Small intestine (tissue), 7 donors: ENCODE measurements around the gene SNAPC4. TPM values are rescaled to one million over a fixed set of nuclear protein-coding genes. Genes with fewer than 3 reads are reported as not detected.

Source experiments
- DNase-seq, 2 donors: peaks; one replicate each; pipeline versions ENCODE4 v3.0.0 to v3.0.0-alpha.2; 2013
- FAIRE-seq: peaks from 2 replicates; lab custom pipeline; 2012; peaks lifted over from hg19 to GRCh38; lab: Jason Lieb, UNC
- H3K27ac ChIP-seq, 3 donors: one replicate each; pipeline ENCODE4 v1.5.1; 2013; ENCODE audit warnings: low read length in 2 of 3, mild to moderate bottlenecking in 2 of 3, control low read depth in 1 of 3, inconsistent platforms in 1 of 3, low read depth in 1 of 3, moderate library complexity in 1 of 3
- H3K27me3 ChIP-seq, 3 donors: one replicate each; pipeline ENCODE4 v1.6.1; 2013; ENCODE audit warnings: low read length in 3 of 3, inconsistent platforms in 1 of 3; ENCODE audit not compliant: control insufficient read depth in 3 of 3, insufficient read depth in 3 of 3
- H3K36me3 ChIP-seq, 3 donors: one replicate each; pipeline ENCODE4 v1.6.1; 2013; ENCODE audit warnings: low read length in 3 of 3, inconsistent platforms in 1 of 3, low read depth in 1 of 3, mild to moderate bottlenecking in 1 of 3, moderate library complexity in 1 of 3; ENCODE audit not compliant: control insufficient read depth in 3 of 3, insufficient read depth in 2 of 3
- H3K4me1 ChIP-seq, 3 donors: one replicate each; pipeline ENCODE4 v1.6.1; 2013; ENCODE audit warnings: low read length in 2 of 3, inconsistent platforms in 1 of 3, low read depth in 1 of 3, mild to moderate bottlenecking in 1 of 3, moderate library complexity in 1 of 3; ENCODE audit not compliant: control insufficient read depth in 3 of 3, insufficient read depth in 2 of 3
- H3K4me3 ChIP-seq, 3 donors: one replicate each; pipeline ENCODE4 v1.5.1; 2013; ENCODE audit warnings: low read length in 3 of 3, control low read depth in 1 of 3, inconsistent platforms in 1 of 3, low read depth in 1 of 3, mild to moderate bottlenecking in 1 of 3, moderate library complexity in 1 of 3
- H3K9me3 ChIP-seq, 2 donors: one replicate each; pipeline ENCODE4 v1.6.1; 2013; ENCODE audit warnings: low read depth in 1 of 2, low read length in 1 of 2; ENCODE audit not compliant: control insufficient read depth in 2 of 2, insufficient read depth in 1 of 2
- WGBS, 3 donors: extraction: QIAGEN DNeasy Blood & Tissue Kit; methylation state at CpG; one replicate each; pipeline ENCODE4 v1.1.7; 2013; 5-methylcytosine and 5-hydroxymethylcytosine counted together
- polyA plus RNA-seq, 4 donors: library from polyadenylated mRNA; stranded (reverse) in 3 of 4; unstranded in 1 of 4; fragments of 200-250 nt in 3 of 4; fragments of 120-200 nt in 1 of 4; gene quantifications; one replicate each; pipeline versions ENCODE4 v1.2.1 to v1.2.3, GENCODE V29; 2013
- donor health status: healthy with polysubstance abuse.
- donor health status: control.
- donor health status: control.
- donor health status: Bipolar disorder and iron deficiency.
- donor health status: healthy.

Gene SNAPC4
- polyA plus RNA-seq, 4 donors: 5.4 to 11.2 (median 6.3) TPM

- peaks cover 0 to 2% of the 10 kb centered on the region in 2 donors for H3K9me3 ChIP-seq
- H3K27me3 ChIP-seq: peaks cover 0 to 12% (median 0%) of the 10 kb centered on the region in 3 donors
- no peak overlapping the region for H3K4me3 ChIP-seq
- no peak overlapping the region for H3K27ac ChIP-seq
- DNase-seq (no peak), FAIRE-seq (no peak)
- peaks cover 0 to 32% (median 0%) of the 10 kb centered on the region in 3 donors for H3K4me1 ChIP-seq
- H3K36me3 ChIP-seq: peaks cover 0 to 24% (median 0%) of the 10 kb centered on the region in 3 donors
- 67 to 78% (median 70%) methylated on average over 27 to 31 of the region's 31 CpGs for WGBS, 3 donors
Observed at GRCh38 chr9:136364942-136365774, 34.8 kb downstream of the SNAPC4 start.

GRCh38 chr9:136363949-136364748 is 35.8 kb downstream of the SNAPC4 start:
- WGBS, 3 donors: 40 to 41% (median 41%) methylated on average over 49 to 54 of the region's 54 CpGs
- no peak overlapping the region for H3K4me3 ChIP-seq
- H3K4me1 ChIP-seq: peaks cover 0 to 32% (median 0%) of the 10 kb centered on the region in 3 donors
- no peak overlapping the region for H3K27ac ChIP-seq
- DNase-seq (no peak), FAIRE-seq (no peak)
- peaks cover 0 to 33% (median 0%) of the 10 kb centered on the region in 3 donors for H3K36me3 ChIP-seq
- H3K9me3 ChIP-seq: peaks cover 0 to 2% of the 10 kb centered on the region in 2 donors
- peaks cover 0 to 12% (median 0%) of the 10 kb centered on the region in 3 donors for H3K27me3 ChIP-seq

GRCh38 chr9:136363106-136363948 is 36.6 kb downstream of the SNAPC4 start, which contains the start of gene DNLZ:
DNLZ (minus strand) TSS chr9:136363744; CDS start chr9:136363714, 30 bp downstream.
- Histone ChIP-seq H3K27ac (peak within 1 kb of the TSS; percentile 81 to 96 (median 88)), H3K4me1 (peaks cover 0 to 32% (median 0%) of the 10 kb centered on the region in 3 donors), H3K9me3 (peaks cover 0 to 2% of the 10 kb centered on the region in 2 donors), H3K27me3 (peaks cover 0 to 12% (median 0%) of the 10 kb centered on the region in 3 donors), H3K36me3 (peaks cover 0 to 41% (median 0%) of the 10 kb centered on the region in 3 donors), H3K4me3 (peak within 1 kb of the TSS; percentile 67 to 94 (median 90))
- 1% methylated on average over 56 to 97 of the region's 97 CpGs for WGBS, 3 donors
- DNase-seq (peak; percentile 96), FAIRE-seq (no peak)

GRCh38 chr9:136362450-136362784 is 37.6 kb downstream of the SNAPC4 start:
- Histone ChIP-seq H3K27me3 (peaks cover 0 to 12% (median 0%) of the 10 kb centered on the region in 3 donors), H3K27ac (peak overlapping the region in 2 of 3 donors; percentile 60 to 75), H3K4me1 (peaks cover 0 to 32% (median 0%) of the 10 kb centered on the region in 3 donors), H3K36me3 (peaks cover 0 to 50% (median 0%) of the 10 kb centered on the region in 3 donors), H3K9me3 (peaks cover 0 to 2% of the 10 kb centered on the region in 2 donors), H3K4me3 (no peak overlapping the region)
- WGBS, 3 donors: 67 to 77% (median 71%) methylated on average over 6 of the region's 6 CpGs
- DNase-seq (no peak), FAIRE-seq (no peak)

GRCh38 chr9:136361754-136362449 is 38.1 kb downstream of the SNAPC4 start:
- FAIRE-seq (no peak), DNase-seq (no peak)
- Histone ChIP-seq H3K27ac (peak overlapping the region in 2 of 3 donors; percentile 32 to 75), H3K9me3 (peaks cover 0 to 2% of the 10 kb centered on the region in 2 donors), H3K36me3 (peaks cover 0 to 55% (median 0%) of the 10 kb centered on the region in 3 donors), H3K4me3 (no peak overlapping the region), H3K4me1 (peaks cover 0 to 32% (median 0%) of the 10 kb centered on the region in 3 donors), H3K27me3 (peaks cover 0 to 12% (median 0%) of the 10 kb centered on the region in 3 donors)
- 80 to 88% (median 86%) methylated on average over 26 of the region's 26 CpGs for WGBS, 3 donors

GRCh38 chr9:136361047-136361753 is 38.8 kb downstream of the SNAPC4 start:
- H3K9me3 ChIP-seq: peaks cover 0 to 2% of the 10 kb centered on the region in 2 donors
- 75 to 91% (median 90%) methylated on average over 43 of the region's 43 CpGs for WGBS, 3 donors
- FAIRE-seq (no peak), DNase-seq (no peak)
- peaks cover 0 to 12% (median 0%) of the 10 kb centered on the region in 3 donors for H3K27me3 ChIP-seq
- H3K4me3 ChIP-seq: no peak overlapping the region
- peaks cover 0 to 62% (median 0%) of the 10 kb centered on the region in 3 donors for H3K36me3 ChIP-seq
- peak overlapping the region in 2 of 3 donors; percentile 32 to 55 for H3K27ac ChIP-seq
- peaks cover 0 to 32% (median 0%) of the 10 kb centered on the region in 3 donors for H3K4me1 ChIP-seq
